ENCODE measurements around the gene CELF1.
"Not testable (repeated sequence)": the region's sequence is repeated elsewhere in the genome, so short reads cannot be mapped to it uniquely, and the experiment has no call there.

Gene CELF1

GRCh38 chr11:47573321-47573720, 20.4 kb upstream of the CELF1 start:
- no peak for DNase-seq (ENCODE audit: low spot score)

DNA sequence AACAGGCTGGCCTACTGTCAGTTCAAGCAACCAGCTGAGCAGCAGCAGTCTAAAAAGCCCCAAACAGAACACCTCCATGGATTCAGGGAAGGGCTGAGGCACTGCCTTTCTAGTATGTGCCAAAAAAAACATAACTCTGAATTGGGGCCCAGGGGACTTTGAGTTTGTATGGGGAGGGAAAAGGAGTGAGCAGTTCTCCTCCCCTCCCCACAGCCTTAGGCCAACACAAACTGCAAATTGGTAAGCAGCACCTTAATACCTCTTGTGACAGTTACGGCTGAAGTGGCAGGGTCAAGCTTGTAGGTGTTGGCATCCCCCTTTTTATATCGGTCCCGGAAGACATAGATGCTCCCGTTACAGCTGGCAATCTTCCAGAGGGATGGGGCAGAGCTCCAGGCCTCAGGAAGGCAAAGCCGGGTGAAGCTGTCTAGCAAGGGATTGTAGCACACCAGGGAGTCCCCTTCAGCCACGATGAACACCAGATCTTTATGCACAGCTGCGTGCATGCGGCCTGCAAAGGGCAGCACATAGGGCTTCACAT, 19.9 kb upstream of the CELF1 start:
- no peak for DNase-seq (ENCODE audit: low spot score)

GRCh38 chr11:47571895-47572294, 19.0 kb upstream of the CELF1 start:
- DNase-seq (ENCODE audit: low spot score), result no peak

- DNase-seq (ENCODE audit: low spot score), result no peak
Observed at GRCh38 chr11:47571357-47571729, 18.4 kb upstream of the CELF1 start.

GRCh38 chr11:47570651-47571356, 17.9 kb upstream of the CELF1 start:
- no peak for DNase-seq (ENCODE audit: low spot score)

- no peak for DNase-seq (ENCODE audit: low spot score)
Observed at GRCh38 chr11:47569646-47570045, 16.7 kb upstream of the CELF1 start.

- DNase-seq (ENCODE audit: low spot score), result no peak
Observed at GRCh38 chr11:47566149-47566698, 13.3 kb upstream of the CELF1 start.

GRCh38 chr11:47565340-47566148, 12.6 kb upstream of the CELF1 start, which contains the start of gene PTPMT1:
Gene PTPMT1 (plus strand): TSS chr11:47565599. CDS start chr11:47565623, 24 bp downstream.
- DNase-seq (ENCODE audit: low spot score), result peak; percentile 75

DNA sequence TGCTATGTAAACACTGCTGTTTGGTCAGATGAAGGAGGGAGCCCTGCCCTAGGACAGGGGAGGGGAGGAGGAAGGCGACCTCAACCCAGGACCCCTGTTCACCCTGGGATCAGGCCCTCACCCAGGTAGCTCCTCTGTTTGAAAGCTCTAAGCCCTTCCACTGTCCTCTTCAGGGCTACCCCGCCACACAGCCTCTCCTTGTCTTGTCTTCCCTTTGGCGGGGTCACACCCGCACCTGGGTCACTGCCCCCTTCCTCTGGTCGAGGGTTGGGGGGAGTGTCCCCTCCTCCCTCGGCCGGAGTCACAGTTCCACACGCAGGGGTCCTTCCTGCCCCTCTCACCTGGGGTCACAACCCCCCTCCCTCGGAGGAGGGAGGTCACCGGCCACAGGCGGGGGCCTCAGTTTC, 12.0 kb upstream of the CELF1 start:
- DNase-seq (ENCODE audit: low spot score), result peak; percentile 34

DNA sequence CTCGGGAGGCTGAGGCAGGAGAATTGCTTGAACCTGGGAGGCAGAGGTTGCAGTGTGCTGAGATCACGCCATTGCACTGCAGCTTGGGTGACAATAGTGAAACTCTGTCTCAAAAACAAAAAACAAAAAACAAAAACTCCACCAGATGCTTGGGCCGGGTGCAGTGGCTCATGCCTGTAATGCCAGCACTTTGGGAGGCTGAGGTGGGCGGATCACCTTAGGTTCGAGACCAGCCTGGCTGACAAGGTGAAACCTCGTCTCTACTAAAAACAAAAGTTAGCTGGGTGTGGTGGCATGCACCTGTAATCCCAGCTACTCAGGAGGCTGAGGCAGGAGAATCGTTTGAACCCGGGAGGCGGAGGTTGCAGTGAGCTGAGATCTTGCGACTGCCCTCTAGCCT, 11.4 kb upstream of the CELF1 start:
- DNase-seq (ENCODE audit: low spot score), result not testable (repeated sequence)

- not testable (repeated sequence) for DNase-seq (ENCODE audit: low spot score)
Observed at GRCh38 chr11:47562393-47562792, 9.5 kb upstream of the CELF1 start.

DNA sequence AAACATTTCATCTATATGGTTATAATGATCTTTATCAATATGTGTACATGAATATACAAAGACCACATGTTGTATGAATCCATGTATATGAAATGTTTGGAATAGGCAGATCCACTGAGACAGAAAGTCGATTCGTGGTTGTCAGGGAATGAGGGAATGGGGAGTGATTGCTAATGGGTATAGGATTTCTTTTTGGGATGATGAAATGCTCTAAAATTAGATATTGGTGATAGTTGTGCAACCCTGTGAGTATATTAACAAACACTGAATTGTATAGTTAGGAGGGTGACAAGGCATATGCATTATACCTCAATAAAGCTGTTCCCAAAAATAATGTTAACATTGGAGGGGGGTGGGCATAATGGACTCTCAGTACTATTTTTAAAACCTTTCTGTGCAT, 7.5 kb upstream of the CELF1 start:
- DNase-seq (ENCODE audit: low spot score), result no peak

- DNase-seq (ENCODE audit: low spot score), result no peak
Observed at GRCh38 chr11:47558695-47559094, 5.8 kb upstream of the CELF1 start.

- DNase-seq (ENCODE audit: low spot score), result not testable (repeated sequence)
Observed at GRCh38 chr11:47557004-47557403, 4.1 kb upstream of the CELF1 start.

DNA sequence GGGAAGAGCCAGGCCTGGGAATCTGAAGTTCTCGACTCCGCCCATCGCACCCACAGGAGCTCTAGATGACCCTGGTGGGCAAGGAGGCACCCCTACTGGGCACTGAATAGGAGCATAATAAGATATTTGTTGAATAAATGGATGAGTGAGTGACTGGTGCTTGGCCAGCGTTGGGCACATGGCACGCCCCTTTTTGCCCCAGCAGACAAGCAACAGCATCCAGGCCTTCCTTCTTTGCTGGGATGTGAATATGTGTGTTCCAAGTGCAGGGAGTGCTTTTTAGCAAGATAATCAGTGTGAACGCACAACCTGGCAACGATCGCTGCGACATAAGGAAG, 443 bp upstream of the CELF1 start:
- DNase-seq (ENCODE audit: low spot score), result no peak

- DNase-seq (ENCODE audit: low spot score), result peak; percentile 64
Observed at GRCh38 chr11:47552056-47552565, 821 bp downstream of the CELF1 start.

GRCh38 chr11:47551086-47551485, 1.8 kb downstream of the CELF1 start:
- peak; percentile 80 for DNase-seq (ENCODE audit: low spot score)

- DNase-seq (ENCODE audit: low spot score), result peak; percentile 64
Observed at GRCh38 chr11:47550288-47551047, 2.5 kb downstream of the CELF1 start.

DNA sequence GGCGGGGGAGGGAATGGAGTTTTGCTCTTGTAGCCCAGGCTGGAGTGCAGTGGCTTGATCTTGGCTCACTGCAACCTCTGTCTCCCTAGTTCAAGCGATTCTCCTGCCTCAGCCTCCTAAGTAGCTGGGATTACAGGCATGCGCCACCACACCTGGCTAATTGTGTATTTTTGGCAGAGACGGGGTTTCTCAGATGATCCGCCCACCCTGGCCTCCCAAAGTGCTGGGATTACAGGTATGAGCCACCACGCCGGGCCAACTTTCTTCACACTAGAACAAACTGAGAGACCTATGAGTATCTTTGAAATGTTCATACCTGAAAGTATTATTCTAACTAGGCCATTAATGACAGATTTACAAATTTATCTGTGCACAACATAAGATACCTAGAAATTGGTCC, 6.7 kb downstream of the CELF1 start:
- DNase-seq (ENCODE audit: low spot score), result not testable (repeated sequence)

DNA sequence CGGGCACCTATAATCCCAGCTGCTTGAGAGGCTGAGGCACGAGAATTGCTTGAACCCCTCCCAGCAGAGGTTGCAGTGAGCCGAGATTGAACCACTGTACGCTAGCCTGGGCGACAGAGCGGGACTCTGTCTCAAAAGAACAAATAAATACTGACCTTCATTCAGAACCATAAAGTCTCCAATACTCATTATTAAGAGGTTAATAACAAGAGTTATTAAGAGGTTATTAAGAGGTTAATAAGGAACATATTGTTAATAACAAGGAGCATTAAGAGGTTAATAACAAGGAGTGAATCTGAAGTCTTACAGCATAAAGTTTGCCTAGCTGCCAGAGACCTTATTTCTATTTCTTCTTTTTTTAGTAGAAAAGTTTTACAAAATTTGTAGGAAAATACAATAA, 7.6 kb downstream of the CELF1 start:
- no peak for DNase-seq (ENCODE audit: low spot score)

DNA sequence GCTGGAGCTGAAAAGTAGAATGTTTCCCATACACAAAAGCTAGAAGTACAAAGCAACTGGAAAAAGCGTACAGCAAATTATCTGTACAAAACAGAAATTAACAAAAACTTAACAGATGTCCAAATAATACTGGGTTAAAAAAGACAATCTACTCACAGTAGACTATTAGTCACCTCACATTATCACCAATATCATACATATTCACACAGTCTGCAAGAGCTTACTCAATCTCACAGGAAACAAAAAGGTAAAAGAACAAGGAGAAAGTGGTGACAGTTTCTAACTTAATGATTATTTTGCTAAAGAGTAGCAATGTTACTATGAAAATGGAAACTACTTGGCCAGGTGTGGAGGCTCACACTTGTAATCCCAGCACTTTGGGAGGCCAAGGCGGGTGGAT, 11.9 kb downstream of the CELF1 start:
- DNase-seq (ENCODE audit: low spot score), result no peak

DNA sequence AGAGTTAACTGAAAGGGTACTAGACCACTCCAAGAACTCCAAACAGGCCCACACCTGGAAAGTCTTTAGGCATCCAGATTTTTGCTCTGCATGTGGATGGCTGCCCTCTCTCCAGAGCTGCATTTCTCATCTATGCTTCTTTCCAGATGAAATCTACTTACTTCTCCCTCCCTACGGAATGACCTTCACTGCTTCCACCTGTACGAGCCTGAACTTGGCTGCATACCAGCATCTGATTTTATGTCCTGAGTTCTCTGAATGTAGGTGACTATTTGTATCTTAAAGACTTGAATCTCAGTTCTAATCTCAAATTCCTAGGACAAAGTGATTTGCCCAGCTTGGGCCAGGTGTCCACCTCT, 13.3 kb downstream of the CELF1 start:
- DNase-seq (ENCODE audit: low spot score), result no peak
